Measurements from ENCODE around the gene ATG4D. TPM values are rescaled to one million over a fixed set of nuclear protein-coding genes. Genes with fewer than 3 reads are reported as not detected.

ATG4D gene
- total RNA-seq, result 10 to 100 TPM; 44.4 to 45.1 TPM
- polyA plus RNA-seq, result 28.9 TPM

GRCh38 chr19:10543420-10544241, at the start of gene ATG4D:
Gene ATG4D (plus strand): TSS chr19:10543904. CDS start chr19:10544091, 187 bp downstream.
- Histone ChIP-seq H3K27me3 (ENCODE audit: insufficient read depth, low read length, poor library complexity, severe bottlenecking) (no peaks in the 10 kb centered on the region), H3K9me3 (ENCODE audit: low read length) (no peaks in the 10 kb centered on the region), H3K4me1 (ENCODE audit: insufficient read depth, low read length) (peaks cover 17% of the 10 kb centered on the region), H3K27ac (ENCODE audit: low read depth, low read length) (peak within 1 kb of the TSS; percentile 79), H3K4me3 (ENCODE audit: low read length) (peak within 1 kb of the TSS; percentile 61), H3K36me3 (ENCODE audit: insufficient read depth, low read length) (peaks cover 6% of the 10 kb centered on the region)
- DNase-seq, result peak; percentile 78 to 88 (median 81)
- no peaks in the 10 kb centered on the region for H3K9me3 Mint-ChIP-seq
- peak within 1 kb of the TSS; percentile 90 to 96 (median 93) for H3K4me3 Mint-ChIP-seq
- peaks cover 0 to 19% (median 0%) of the 10 kb centered on the region in 3 donors for H3K36me3 Mint-ChIP-seq
- POLR2A ChIA-PET, result interaction anchor here (0.8 to 2.7 kb wide), 5 partner anchors 10 to 110 kb away, joined by 3 to 14 read pairs (median 3); partner anchors contain the start of gene KRI1
- H3K27me3 Mint-ChIP-seq, result peaks cover 2 to 8% of the 10 kb centered on the region in 2 donors
- H3K4me1 Mint-ChIP-seq, result peaks cover 11 to 27% (median 14%) of the 10 kb centered on the region in 3 donors
- H3K27ac Mint-ChIP-seq, result peak within 1 kb of the TSS; percentile 86 to 97 (median 93)
- CTCF ChIA-PET, result interaction anchor here (0.9 to 4.0 kb wide), 9 partner anchors 9 to 101 kb away, joined by 3 to 56 read pairs (median 6); partner anchors contain the start of genes CDKN2D and S1PR5

- peak overlapping the region in 6 of 8 donors; percentile 24 to 90 (median 58) for H3K27ac Mint-ChIP-seq
- Histone ChIP-seq H3K9me3 (ENCODE audit: low read length) (no peaks in the 10 kb centered on the region), H3K4me3 (ENCODE audit: low read length) (no peak overlapping the region), H3K36me3 (ENCODE audit: insufficient read depth, low read length) (peaks cover 12% of the 10 kb centered on the region), H3K27ac (ENCODE audit: low read depth, low read length) (no peak overlapping the region), H3K4me1 (ENCODE audit: insufficient read depth, low read length) (peaks cover 27% of the 10 kb centered on the region), H3K27me3 (ENCODE audit: insufficient read depth, low read length, poor library complexity, severe bottlenecking) (no peaks in the 10 kb centered on the region)
- no peak for DNase-seq
- no peaks in the 10 kb centered on the region for H3K27me3 Mint-ChIP-seq
- no peaks in the 10 kb centered on the region for H3K9me3 Mint-ChIP-seq
- ChIA-PET POLR2A (no interaction called here), CTCF (interaction anchor here (1.6 to 1.9 kb wide), 2 partner anchors 14 to 44 kb away, joined by 4 read pairs; no protein-coding TSS in a partner anchor)
- peaks cover 0 to 46% (median 11%) of the 10 kb centered on the region in 3 donors for H3K36me3 Mint-ChIP-seq
- peak overlapping the region in 3 of 7 donors; percentile 9 to 71 (median 39) for H3K4me3 Mint-ChIP-seq
- H3K4me1 Mint-ChIP-seq, result peaks cover 27 to 42% (median 37%) of the 10 kb centered on the region in 3 donors
These were observed 46.3 kb upstream of the ATG4D start for GRCh38 chr19:10497371-10497770.

- Mint-ChIP-seq H3K4me3 (peak overlapping the region in 6 of 7 donors; percentile 67 to 88 (median 79)), H3K9me3 (no peaks in the 10 kb centered on the region), H3K36me3 (peaks cover 0 to 41% (median 8%) of the 10 kb centered on the region in 3 donors), H3K27me3 (no peaks in the 10 kb centered on the region), H3K27ac (peak overlapping the region in 5 of 8 donors; percentile 29 to 89 (median 75)), H3K4me1 (peaks cover 32 to 46% (median 41%) of the 10 kb centered on the region in 3 donors)
- Histone ChIP-seq H3K36me3 (ENCODE audit: insufficient read depth, low read length) (peaks cover 12% of the 10 kb centered on the region), H3K27ac (ENCODE audit: low read depth, low read length) (no peak overlapping the region), H3K27me3 (ENCODE audit: insufficient read depth, low read length, poor library complexity, severe bottlenecking) (no peaks in the 10 kb centered on the region), H3K4me3 (ENCODE audit: low read length) (no peak overlapping the region), H3K4me1 (ENCODE audit: insufficient read depth, low read length) (peaks cover 27% of the 10 kb centered on the region), H3K9me3 (ENCODE audit: low read length) (no peaks in the 10 kb centered on the region)
- DNase-seq, result no peak
- ChIA-PET CTCF (interaction anchor here (0.7 to 1.5 kb wide), 2 partner anchors 18 to 65 kb away, joined by 3 to 4 read pairs; no protein-coding TSS in a partner anchor), POLR2A (no interaction called here)
These were observed 44.0 kb upstream of the ATG4D start for GRCh38 chr19:10499550-10500246.

- Mint-ChIP-seq H3K27ac (peak overlapping the region; percentile 8 to 89 (median 76)), H3K27me3 (no peaks in the 10 kb centered on the region), H3K36me3 (peaks cover 0 to 37% (median 8%) of the 10 kb centered on the region in 3 donors), H3K4me3 (peak overlapping the region; percentile 67 to 88 (median 77)), H3K9me3 (no peaks in the 10 kb centered on the region), H3K4me1 (peaks cover 32 to 46% (median 41%) of the 10 kb centered on the region in 3 donors)
- Histone ChIP-seq H3K27me3 (ENCODE audit: insufficient read depth, low read length, poor library complexity, severe bottlenecking) (no peaks in the 10 kb centered on the region), H3K27ac (ENCODE audit: low read depth, low read length) (no peak overlapping the region), H3K4me3 (ENCODE audit: low read length) (no peak overlapping the region), H3K9me3 (ENCODE audit: low read length) (no peaks in the 10 kb centered on the region), H3K4me1 (ENCODE audit: insufficient read depth, low read length) (peaks cover 27% of the 10 kb centered on the region), H3K36me3 (ENCODE audit: insufficient read depth, low read length) (peaks cover 12% of the 10 kb centered on the region)
- ChIA-PET CTCF (interaction anchor here (0.6 to 1.5 kb wide), 3 partner anchors 18 to 430 kb away, joined by 3 to 4 read pairs (median 3); no protein-coding TSS in a partner anchor), POLR2A (no interaction called here)
- DNase-seq, result no peak
These were observed 43.5 kb upstream of the ATG4D start for GRCh38 chr19:10500247-10500592.

GRCh38 chr19:10501971-10502523, 41.7 kb upstream of the ATG4D start:
- peaks cover 38 to 51% (median 47%) of the 10 kb centered on the region in 3 donors for H3K4me1 Mint-ChIP-seq
- CTCF ChIA-PET, result interaction anchor here (1.8 kb wide), 1 partner anchor 50 kb away, joined by 4 read pairs; no protein-coding TSS in a partner anchor

DNA sequence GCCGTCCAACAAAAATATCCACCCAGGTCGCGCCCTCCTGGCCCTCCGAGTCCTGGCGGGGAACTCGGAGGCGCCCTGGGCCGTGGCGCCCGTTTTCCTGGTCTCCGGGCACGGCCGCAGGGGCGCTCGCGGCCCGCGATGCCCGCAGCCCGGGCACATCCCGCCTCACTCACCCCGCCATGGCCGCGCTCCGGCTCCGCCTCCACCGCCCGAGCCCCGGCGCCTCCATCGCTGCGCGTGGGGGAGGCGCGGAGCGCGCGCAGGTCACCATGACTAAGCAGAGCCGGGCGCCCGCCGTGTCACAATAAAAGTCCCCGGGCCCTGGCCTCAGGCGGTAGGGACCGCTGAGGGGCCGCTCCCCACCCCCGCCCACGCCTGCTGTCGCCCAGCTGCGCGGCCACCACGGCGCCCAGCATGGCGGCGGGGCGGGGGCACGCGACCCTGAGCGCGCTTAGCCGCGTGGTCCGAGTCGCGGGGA, 41.1 kb upstream of the ATG4D start:
- Histone ChIP-seq H3K27me3 (ENCODE audit: insufficient read depth, low read length, poor library complexity, severe bottlenecking) (no peaks in the 10 kb centered on the region), H3K36me3 (ENCODE audit: insufficient read depth, low read length) (peaks cover 12% of the 10 kb centered on the region), H3K4me3 (ENCODE audit: low read length) (peak overlapping the region; percentile 72), H3K4me1 (ENCODE audit: insufficient read depth, low read length) (peaks cover 32% of the 10 kb centered on the region), H3K9me3 (ENCODE audit: low read length) (no peaks in the 10 kb centered on the region), H3K27ac (ENCODE audit: low read depth, low read length) (peak overlapping the region; percentile 90)
- DNase-seq, result peak; percentile 78 to 92 (median 82)
- CTCF ChIA-PET, result interaction anchor here (1.8 kb wide), 1 partner anchor 50 kb away, joined by 4 read pairs; no protein-coding TSS in a partner anchor
- Mint-ChIP-seq H3K27ac (peak overlapping the region; percentile 68 to 95 (median 88)), H3K27me3 (no peaks in the 10 kb centered on the region), H3K4me3 (peak overlapping the region; percentile 83 to 93 (median 86)), H3K4me1 (peaks cover 34 to 46% (median 42%) of the 10 kb centered on the region in 3 donors), H3K36me3 (peaks cover 0 to 24% (median 6%) of the 10 kb centered on the region in 3 donors), H3K9me3 (no peaks in the 10 kb centered on the region)
- POLR2A ChIA-PET, result interaction anchor here (0.6 to 2.2 kb wide), 7 partner anchors 15 to 332 kb away, joined by 3 to 8 read pairs (median 4); partner anchors contain the start of genes KRI1 and S1PR5

More at GRCh38 chr19:10501971-10502523, 41.7 kb upstream of the ATG4D start:
- Mint-ChIP-seq H3K9me3 (no peaks in the 10 kb centered on the region), H3K27ac (peak overlapping the region; percentile 68 to 95 (median 89)), H3K36me3 (peaks cover 0 to 29% (median 8%) of the 10 kb centered on the region in 3 donors), H3K4me3 (peak overlapping the region; percentile 83 to 93 (median 86)), H3K27me3 (no peaks in the 10 kb centered on the region)
- peak overlapping the region; percentile 72 for H3K4me3 ChIP-seq (ENCODE audit: low read length)
- peaks cover 12% of the 10 kb centered on the region for H3K36me3 ChIP-seq (ENCODE audit: insufficient read depth, low read length)
- H3K9me3 ChIP-seq (ENCODE audit: low read length), result no peaks in the 10 kb centered on the region
- POLR2A ChIA-PET, result interaction anchor here (2.2 kb wide), 1 partner anchor 65 kb away, joined by 8 read pairs; no protein-coding TSS in a partner anchor
- H3K27me3 ChIP-seq (ENCODE audit: insufficient read depth, low read length, poor library complexity, severe bottlenecking), result no peaks in the 10 kb centered on the region
- H3K27ac ChIP-seq (ENCODE audit: low read depth, low read length), result peak overlapping the region; percentile 90
- DNase-seq, result peak in 1 of 5 donors; percentile 63
- peaks cover 32% of the 10 kb centered on the region for H3K4me1 ChIP-seq (ENCODE audit: insufficient read depth, low read length)

All from CD8-positive, alpha-beta memory T cell (primary cell).